ENCODE results near the gene ENAH.
"Not testable (repeated sequence)": the region's sequence is repeated elsewhere in the genome, so short reads cannot be mapped to it uniquely, and the experiment has no call there.

The ENAH gene

GRCh38 chr1:225652729-225653462, at the start of gene ENAH:
Gene ENAH (minus strand): TSS chr1:225653123. CDS start chr1:225652690, 433 bp downstream.
- DNase-seq: peak; percentile 65

- no peak for DNase-seq
Observed at GRCh38 chr1:225700889-225701465, 48.1 kb upstream of the ENAH start.

GRCh38 chr1:225700164-225700821, 47.4 kb upstream of the ENAH start:
- no peak for DNase-seq

GRCh38 chr1:225699336-225699735, 46.4 kb upstream of the ENAH start:
- no peak for DNase-seq

- DNase-seq: not testable (repeated sequence)
Observed at GRCh38 chr1:225698194-225698593, 45.3 kb upstream of the ENAH start.

- DNase-seq: no peak
Observed at GRCh38 chr1:225697428-225697827, 44.5 kb upstream of the ENAH start.

GRCh38 chr1:225695578-225696337, 42.8 kb upstream of the ENAH start:
- DNase-seq: no peak

- no peak for DNase-seq
Observed at GRCh38 chr1:225694151-225694603, 41.3 kb upstream of the ENAH start.

- not testable (repeated sequence) for DNase-seq
Observed at GRCh38 chr1:225693697-225694096, 40.8 kb upstream of the ENAH start.

- DNase-seq: no peak
Observed at GRCh38 chr1:225693085-225693696, 40.3 kb upstream of the ENAH start.

GRCh38 chr1:225692517-225692879, 39.6 kb upstream of the ENAH start:
- DNase-seq: no peak

- no peak for DNase-seq
Observed at GRCh38 chr1:225691861-225692516, 39.1 kb upstream of the ENAH start.

- no peak for DNase-seq
Observed at GRCh38 chr1:225691377-225691776, 38.5 kb upstream of the ENAH start.

GRCh38 chr1:225689882-225690459, 37.0 kb upstream of the ENAH start:
- DNase-seq: no peak

GRCh38 chr1:225688345-225688744, 35.4 kb upstream of the ENAH start:
- DNase-seq: no peak

- no peak for DNase-seq
Observed at GRCh38 chr1:225685476-225686176, 32.7 kb upstream of the ENAH start.

GRCh38 chr1:225684741-225685140, 31.8 kb upstream of the ENAH start:
- no peak for DNase-seq

- DNase-seq: no peak
Observed at GRCh38 chr1:225681231-225681630, 28.3 kb upstream of the ENAH start.

- DNase-seq: no peak
Observed at GRCh38 chr1:225678545-225678944, 25.6 kb upstream of the ENAH start.

- no peak for DNase-seq
Observed at GRCh38 chr1:225677350-225678124, 24.6 kb upstream of the ENAH start.

- no peak for DNase-seq
Observed at GRCh38 chr1:225674381-225674780, 21.5 kb upstream of the ENAH start.

Measured in 8988T (cell line).